Activated naive CD8-positive, alpha-beta T cell treated with anti-CD3 and anti-CD28 coated beads, Interleukin-2, amount 50 U/mL, for 24 hours (primary cell): Measurements from ENCODE around the gene RNPEPL1.

Source experiments
- ATAC-seq: fragments of 150-1000 bp; cut with Tn5 transposase; one replicate; pipeline ENCODE4 v1.10.0; 2021
- DNase-seq: peaks from one replicate; pipeline ENCODE4 v3.0.0; 2021
- H3K27ac Mint-ChIP-seq: one replicate; pipeline ENCODE4 v1.8.0; 2021; ENCODE audit warnings: mild to moderate bottlenecking, mixed read lengths
- H3K27me3 Mint-ChIP-seq: one replicate; pipeline ENCODE4 v1.8.0; 2021; ENCODE audit warnings: mixed read lengths
- H3K36me3 Mint-ChIP-seq: one replicate; pipeline ENCODE4 v1.8.0; 2021; ENCODE audit warnings: low read depth, mixed read lengths
- H3K4me1 Mint-ChIP-seq: one replicate; pipeline ENCODE4 v1.8.0; 2021; ENCODE audit warnings: mixed read lengths
- H3K4me3 Mint-ChIP-seq: one replicate; pipeline ENCODE4 v1.8.0; 2021; ENCODE audit warnings: mild to moderate bottlenecking, moderate library complexity, mixed read lengths
- H3K9me3 Mint-ChIP-seq: one replicate; pipeline ENCODE4 v1.8.0; 2021; ENCODE audit warnings: mixed read lengths

RNPEPL1 gene

GRCh38 chr2:240566203-240567136 is 1.8 kb upstream of the RNPEPL1 start:
- peak overlapping the region; percentile 96 for H3K27ac Mint-ChIP-seq
- ATAC-seq (peak; percentile 67), DNase-seq (peak; percentile 97)
- peaks cover 25% of the 10 kb centered on the region for H3K36me3 Mint-ChIP-seq
- H3K27me3 Mint-ChIP-seq = no peaks in the 10 kb centered on the region
- H3K4me3 Mint-ChIP-seq = peak overlapping the region; percentile 96
- peaks cover 74% of the 10 kb centered on the region for H3K4me1 Mint-ChIP-seq
- no peaks in the 10 kb centered on the region for H3K9me3 Mint-ChIP-seq

GRCh38 chr2:240567137-240567871 is 980 bp upstream of the RNPEPL1 start:
- DNase-seq (peak; percentile 34), ATAC-seq (no peak)
- Mint-ChIP-seq H3K27ac (peak overlapping the region; percentile 96), H3K4me1 (peaks cover 68% of the 10 kb centered on the region), H3K4me3 (peak overlapping the region; percentile 96), H3K9me3 (no peaks in the 10 kb centered on the region), H3K36me3 (peaks cover 19% of the 10 kb centered on the region), H3K27me3 (no peaks in the 10 kb centered on the region)

GRCh38 chr2:240568678-240569522 is 616 bp downstream of the RNPEPL1 start:
- H3K4me1 Mint-ChIP-seq = peaks cover 52% of the 10 kb centered on the region

GRCh38 chr2:240569523-240569997 is 1.3 kb downstream of the RNPEPL1 start:
- Mint-ChIP-seq H3K36me3 (peaks cover 4% of the 10 kb centered on the region), H3K27me3 (no peaks in the 10 kb centered on the region), H3K4me3 (peak overlapping the region; percentile 78), H3K9me3 (no peaks in the 10 kb centered on the region), H3K4me1 (peaks cover 45% of the 10 kb centered on the region), H3K27ac (peak overlapping the region; percentile 42)
- ATAC-seq (no peak), DNase-seq (no peak)

More at GRCh38 chr2:240568678-240569522, 616 bp downstream of the RNPEPL1 start:
- DNase-seq (peak; percentile 45), ATAC-seq (no peak)
- H3K27me3 Mint-ChIP-seq = no peaks in the 10 kb centered on the region
- peaks cover 6% of the 10 kb centered on the region for H3K36me3 Mint-ChIP-seq
- H3K27ac Mint-ChIP-seq = peak overlapping the region; percentile 42
- no peaks in the 10 kb centered on the region for H3K9me3 Mint-ChIP-seq
- peak overlapping the region; percentile 78 for H3K4me3 Mint-ChIP-seq

GRCh38 chr2:240569998-240570530 is 1.8 kb downstream of the RNPEPL1 start:
- ATAC-seq (no peak), DNase-seq (no peak)
- Mint-ChIP-seq H3K27ac (no peak overlapping the region), H3K9me3 (no peaks in the 10 kb centered on the region), H3K4me1 (peaks cover 40% of the 10 kb centered on the region), H3K27me3 (no peaks in the 10 kb centered on the region), H3K36me3 (peaks cover 2% of the 10 kb centered on the region), H3K4me3 (peak overlapping the region; percentile 78)

GRCh38 chr2:240570531-240571313 is 2.4 kb downstream of the RNPEPL1 start:
- no peak for DNase-seq
- no peaks in the 10 kb centered on the region for H3K9me3 Mint-ChIP-seq
- no peak overlapping the region for H3K4me3 Mint-ChIP-seq
- H3K27ac Mint-ChIP-seq = no peak overlapping the region
- H3K4me1 Mint-ChIP-seq = peaks cover 34% of the 10 kb centered on the region
- no peak for ATAC-seq
- H3K36me3 Mint-ChIP-seq = peaks cover 2% of the 10 kb centered on the region
- H3K27me3 Mint-ChIP-seq = no peaks in the 10 kb centered on the region

- H3K4me1 Mint-ChIP-seq = peaks cover 28% of the 10 kb centered on the region
- H3K36me3 Mint-ChIP-seq = peaks cover 2% of the 10 kb centered on the region
- ATAC-seq = no peak
- DNase-seq = no peak
- H3K4me3 Mint-ChIP-seq = no peak overlapping the region
- H3K9me3 Mint-ChIP-seq = no peaks in the 10 kb centered on the region
- peak overlapping the region; percentile 44 for H3K27ac Mint-ChIP-seq
- no peaks in the 10 kb centered on the region for H3K27me3 Mint-ChIP-seq
Observed at GRCh38 chr2:240571314-240571973, 3.2 kb downstream of the RNPEPL1 start.

GRCh38 chr2:240572141-240573031 is 4.1 kb downstream of the RNPEPL1 start:
- Mint-ChIP-seq H3K9me3 (no peaks in the 10 kb centered on the region), H3K27ac (no peak overlapping the region), H3K4me3 (no peak overlapping the region), H3K27me3 (no peaks in the 10 kb centered on the region), H3K4me1 (peaks cover 25% of the 10 kb centered on the region), H3K36me3 (peaks cover 2% of the 10 kb centered on the region)
- no peak for ATAC-seq
- no peak for DNase-seq

GRCh38 chr2:240573071-240573515 is 4.8 kb downstream of the RNPEPL1 start:
- H3K4me3 Mint-ChIP-seq = no peak overlapping the region
- H3K36me3 Mint-ChIP-seq = no peaks in the 10 kb centered on the region
- ATAC-seq = no peak
- H3K27me3 Mint-ChIP-seq = no peaks in the 10 kb centered on the region
- no peak overlapping the region for H3K27ac Mint-ChIP-seq
- H3K9me3 Mint-ChIP-seq = no peaks in the 10 kb centered on the region
- no peak for DNase-seq
- peaks cover 21% of the 10 kb centered on the region for H3K4me1 Mint-ChIP-seq

GRCh38 chr2:240573516-240574385 is 5.5 kb downstream of the RNPEPL1 start:
- no peak overlapping the region for H3K4me3 Mint-ChIP-seq

GRCh38 chr2:240574386-240575100 is 6.3 kb downstream of the RNPEPL1 start:
- Mint-ChIP-seq H3K4me1 (peaks cover 25% of the 10 kb centered on the region), H3K36me3 (peaks cover under 1% of the 10 kb centered on the region), H3K4me3 (no peak overlapping the region), H3K27ac (no peak overlapping the region), H3K9me3 (no peaks in the 10 kb centered on the region), H3K27me3 (no peaks in the 10 kb centered on the region)
- DNase-seq (no peak), ATAC-seq (no peak)

More at GRCh38 chr2:240573516-240574385, 5.5 kb downstream of the RNPEPL1 start:
- H3K36me3 Mint-ChIP-seq = no peaks in the 10 kb centered on the region
- DNase-seq (no peak), ATAC-seq (no peak)
- no peak overlapping the region for H3K27ac Mint-ChIP-seq
- H3K27me3 Mint-ChIP-seq = no peaks in the 10 kb centered on the region
- peaks cover 23% of the 10 kb centered on the region for H3K4me1 Mint-ChIP-seq
- no peaks in the 10 kb centered on the region for H3K9me3 Mint-ChIP-seq
